ENCODE results near the gene RPRD1A. TPM values are rescaled to one million over a fixed set of nuclear protein-coding genes. Genes with fewer than 3 reads are reported as not detected.

RPRD1A gene
- total RNA-seq, 1 donor from 2014 or later, result 41.3 TPM

DNA sequence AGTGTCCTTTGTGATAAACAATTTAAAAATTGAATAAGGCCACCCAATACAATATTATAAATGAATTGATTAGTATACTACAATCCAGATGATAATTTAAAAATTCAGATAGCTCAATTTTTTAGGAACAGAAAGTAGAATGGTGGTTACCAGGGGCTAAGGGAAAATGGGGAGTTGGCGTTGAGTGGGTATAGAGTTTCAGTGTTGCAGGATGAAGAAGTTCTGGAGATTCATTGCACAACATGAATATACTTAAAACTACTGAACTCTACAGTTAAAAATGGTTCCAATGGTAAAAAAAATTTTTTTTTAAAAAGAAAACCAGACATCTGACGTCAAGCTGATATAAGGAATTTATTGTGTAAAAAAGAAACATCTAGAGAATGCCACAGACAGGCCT lies 40.8 kb upstream of the RPRD1A start:
- no peak overlapping the region for H3K4me3 ChIP-seq (ENCODE audit: low read depth, low read length)
- TF ChIP-seq, protein P1, sequence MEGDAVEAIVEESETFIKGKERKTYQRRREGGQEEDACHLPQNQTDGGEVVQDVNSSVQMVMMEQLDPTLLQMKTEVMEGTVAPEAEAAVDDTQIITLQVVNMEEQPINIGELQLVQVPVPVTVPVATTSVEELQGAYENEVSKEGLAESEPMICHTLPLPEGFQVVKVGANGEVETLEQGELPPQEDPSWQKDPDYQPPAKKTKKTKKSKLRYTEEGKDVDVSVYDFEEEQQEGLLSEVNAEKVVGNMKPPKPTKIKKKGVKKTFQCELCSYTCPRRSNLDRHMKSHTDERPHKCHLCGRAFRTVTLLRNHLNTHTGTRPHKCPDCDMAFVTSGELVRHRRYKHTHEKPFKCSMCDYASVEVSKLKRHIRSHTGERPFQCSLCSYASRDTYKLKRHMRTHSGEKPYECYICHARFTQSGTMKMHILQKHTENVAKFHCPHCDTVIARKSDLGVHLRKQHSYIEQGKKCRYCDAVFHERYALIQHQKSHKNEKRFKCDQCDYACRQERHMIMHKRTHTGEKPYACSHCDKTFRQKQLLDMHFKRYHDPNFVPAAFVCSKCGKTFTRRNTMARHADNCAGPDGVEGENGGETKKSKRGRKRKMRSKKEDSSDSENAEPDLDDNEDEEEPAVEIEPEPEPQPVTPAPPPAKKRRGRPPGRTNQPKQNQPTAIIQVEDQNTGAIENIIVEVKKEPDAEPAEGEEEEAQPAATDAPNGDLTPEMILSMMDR (conservative IDR thresholded peaks at IDR 0.05; ENCODE audit: low read depth, low read length), result no peak
- no peak for DNase-seq (ENCODE audit: low read depth)

DNA sequence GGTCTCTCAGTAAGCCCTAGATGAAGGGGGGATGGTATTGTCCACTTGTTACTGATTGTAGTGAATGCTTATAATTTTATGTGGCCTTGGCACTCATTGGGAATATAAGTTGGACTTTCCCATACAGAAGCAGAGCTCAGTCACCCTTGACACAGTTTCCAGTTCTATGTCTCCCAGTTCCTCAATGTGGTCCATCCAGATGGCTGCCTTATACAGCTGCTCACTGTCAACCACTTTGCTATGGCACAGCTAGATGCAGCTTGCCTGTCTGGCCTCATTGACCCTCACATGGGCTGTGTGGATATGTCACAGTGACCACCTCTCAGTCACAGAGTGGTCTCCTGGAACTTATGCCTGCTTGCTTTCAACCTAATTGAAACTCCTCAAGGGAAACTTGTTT lies 40.1 kb upstream of the RPRD1A start:
- no peak overlapping the region for H3K4me3 ChIP-seq (ENCODE audit: low read depth, low read length)
- TF ChIP-seq, protein P1 (conservative IDR thresholded peaks at IDR 0.05; ENCODE audit: low read depth, low read length), result no peak
- DNase-seq (ENCODE audit: low read depth), result no peak

DNA sequence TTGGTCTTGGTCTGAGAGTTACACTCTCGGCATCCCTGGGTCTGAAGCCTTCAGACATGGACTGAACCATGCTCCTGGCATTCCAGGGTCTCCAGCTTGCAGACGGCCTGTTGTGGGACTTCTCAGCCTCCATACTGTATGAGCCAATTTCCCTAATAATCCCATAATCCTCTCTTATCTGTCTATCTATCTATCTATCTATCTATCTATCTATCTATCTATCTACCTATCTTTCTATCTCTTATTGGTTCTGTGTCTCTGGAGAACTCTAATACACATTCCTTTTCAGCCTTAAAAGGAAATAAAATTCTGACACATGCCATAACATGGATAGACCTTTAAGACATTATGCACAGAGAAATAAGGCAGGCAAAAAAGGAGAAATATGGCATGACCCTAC lies 37.4 kb upstream of the RPRD1A start:
- DNase-seq (ENCODE audit: low read depth), result no peak
- no peak overlapping the region for H3K4me3 ChIP-seq (ENCODE audit: low read depth, low read length)
- TF ChIP-seq, protein P1 (conservative IDR thresholded peaks at IDR 0.05; ENCODE audit: low read depth, low read length), result no peak

DNA sequence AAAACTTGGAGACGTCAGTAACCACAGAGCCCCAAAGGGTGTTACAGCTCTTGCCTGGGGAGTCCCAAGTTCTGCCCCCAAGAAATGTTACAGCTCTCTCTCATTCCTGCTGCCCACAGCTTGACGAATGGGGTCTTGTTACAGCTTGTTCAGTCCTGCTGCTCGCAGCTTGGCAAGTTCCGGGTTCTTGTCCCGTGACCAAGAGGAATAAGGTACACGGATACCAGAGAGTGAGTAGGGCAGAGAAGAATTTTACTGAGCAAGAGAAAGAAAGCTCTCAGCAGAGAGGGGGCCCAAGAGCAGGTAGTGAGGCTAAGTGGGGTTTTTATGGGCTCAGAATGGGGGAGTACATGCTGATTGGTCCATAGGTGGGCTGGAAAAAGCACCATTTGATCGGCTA lies 34.6 kb upstream of the RPRD1A start:
- no peak overlapping the region for H3K4me3 ChIP-seq (ENCODE audit: low read depth, low read length)
- TF ChIP-seq, protein P1 (conservative IDR thresholded peaks at IDR 0.05; ENCODE audit: low read depth, low read length), result no peak
- DNase-seq (ENCODE audit: low read depth), result no peak

DNA sequence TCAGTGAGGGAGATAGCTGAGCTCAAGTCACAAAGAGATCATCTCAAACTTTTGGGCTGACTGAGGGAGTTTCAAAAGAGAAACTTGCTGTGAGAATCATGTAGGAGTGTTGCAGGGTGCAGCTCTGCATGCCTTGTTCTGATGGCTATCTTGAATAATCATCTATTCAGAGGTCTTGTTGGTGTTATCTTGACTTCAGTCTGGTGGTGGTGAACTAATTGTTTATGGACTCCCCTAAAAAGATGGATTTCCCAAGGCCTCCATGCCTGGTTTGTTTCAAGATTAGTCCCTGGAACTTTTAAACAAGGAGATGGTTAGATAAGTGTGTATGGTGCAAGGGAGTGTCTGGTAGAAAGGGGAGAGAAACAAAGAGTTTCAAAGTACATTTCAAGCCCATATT lies 32.0 kb upstream of the RPRD1A start:
- DNase-seq (ENCODE audit: low read depth), result no peak
- H3K4me3 ChIP-seq (ENCODE audit: low read depth, low read length), result no peak overlapping the region
- TF ChIP-seq, protein P1 (conservative IDR thresholded peaks at IDR 0.05; ENCODE audit: low read depth, low read length), result no peak

DNA sequence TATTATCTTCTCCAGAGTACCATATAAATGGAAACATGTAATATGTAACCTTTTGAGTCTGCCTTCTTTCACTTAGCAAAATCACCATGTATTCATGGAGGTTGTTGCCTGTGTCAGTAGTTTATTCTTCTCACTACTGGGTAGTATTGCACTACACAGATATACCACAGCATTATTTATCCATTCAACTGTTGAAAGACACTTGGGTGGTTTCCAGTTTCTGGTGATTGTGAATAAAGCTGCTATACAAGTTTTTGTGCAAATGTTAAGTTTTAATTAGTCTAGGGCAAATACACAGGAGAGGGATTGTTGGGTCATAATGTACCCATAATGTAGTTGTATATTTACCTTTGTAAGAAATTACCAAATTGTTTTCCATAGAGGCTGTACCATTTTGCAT lies 29.6 kb upstream of the RPRD1A start:
- TF ChIP-seq, protein P1 (conservative IDR thresholded peaks at IDR 0.05; ENCODE audit: low read depth, low read length), result no peak
- no peak overlapping the region for H3K4me3 ChIP-seq (ENCODE audit: low read depth, low read length)
- no peak for DNase-seq (ENCODE audit: low read depth)

DNA sequence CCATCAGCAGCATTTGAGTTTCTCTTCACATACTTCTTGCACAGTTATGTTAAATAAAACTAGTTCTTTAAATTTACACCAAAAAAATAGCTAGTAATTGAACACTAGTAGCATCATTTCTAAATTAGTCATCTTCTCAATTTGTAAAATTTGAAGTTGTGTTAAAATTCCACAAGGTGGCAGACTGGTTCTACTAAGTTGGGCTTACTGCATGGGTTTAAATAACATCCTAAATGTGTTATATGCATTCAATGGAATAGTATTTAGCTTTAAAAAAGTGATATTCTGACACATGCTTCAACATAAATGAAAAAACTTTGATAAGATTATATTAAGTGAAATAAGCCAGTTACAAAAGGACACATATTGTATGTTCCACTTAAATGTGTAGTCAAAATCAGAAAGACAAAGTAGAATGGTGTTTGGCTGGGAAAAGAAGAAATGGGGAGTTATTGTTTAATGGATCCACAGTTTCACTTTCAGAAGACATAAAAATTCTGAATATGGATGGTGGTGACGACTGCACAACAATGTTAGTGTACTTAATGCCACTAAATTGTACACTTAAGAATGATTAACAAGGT lies 28.7 kb upstream of the RPRD1A start:
- TF ChIP-seq, protein P1 (conservative IDR thresholded peaks at IDR 0.05; ENCODE audit: low read depth, low read length), result peak; percentile 60
- DNase-seq (ENCODE audit: low read depth), result peak; percentile 37
- H3K4me3 ChIP-seq (ENCODE audit: low read depth, low read length), result no peak overlapping the region

Data from epithelial cell of proximal tubule (primary cell).